GM23338 (cell line): ENCODE measurements around the gene MYO19. TPM values are rescaled to one million over a fixed set of nuclear protein-coding genes. Genes with fewer than 3 reads are reported as not detected.

Experiments used
- ATAC-seq: fragments of 200-7000 bp; cut with Tn5 transposase; 3 replicates; pipeline ENCODE4 v1.9.1; 2020
- DNase-seq: peaks from one replicate; pipeline ENCODE4 v3.0.0-alpha.2; 2015; ENCODE audit warnings: low spot score
- H2AFZ ChIP-seq: fragments of 200-600 bp; sonication (generic); 2 replicates; pipeline ENCODE4 v1.8.0; 2016; ENCODE audit warnings: antibody characterized with exemption, mild to moderate bottlenecking, moderate library complexity
- H3F3A ChIP-seq: fragments of 200-600 bp; sonication (generic); replicated peaks from 2 replicates; pipeline ENCODE4 v1.8.0; 2017; ENCODE audit warnings: antibody characterized with exemption, mixed run types, low read depth
- H3K27ac ChIP-seq: fragments of 200-600 bp; sonication (generic); 2 replicates; pipeline ENCODE4 v1.6.1; 2016; ENCODE audit warnings: low read depth
- H3K27me3 ChIP-seq: fragments of 200-600 bp; sonication (generic); 2 replicates; pipeline ENCODE4 v1.8.0; 2016; ENCODE audit warnings: mild to moderate bottlenecking, mixed run types, moderate library complexity; ENCODE audit not compliant: insufficient read depth
- H3K36me3 ChIP-seq: fragments of 200-600 bp; sonication (generic); 2 replicates; pipeline ENCODE4 v1.8.0; 2016; ENCODE audit warnings: mild to moderate bottlenecking; ENCODE audit not compliant: insufficient read depth
- H3K4me1 ChIP-seq: fragments of 200-600 bp; sonication (generic); 2 replicates; pipeline ENCODE4 v1.8.0; 2016; ENCODE audit warnings: mild to moderate bottlenecking, moderate library complexity; ENCODE audit not compliant: insufficient read depth
- H3K4me2 ChIP-seq: fragments of 200-600 bp; sonication (generic); 2 replicates; pipeline ENCODE4 v1.7.1; 2017; ENCODE audit warnings: mixed run types
- H3K4me3 ChIP-seq: fragments of 200-600 bp; sonication (generic); 2 replicates; pipeline ENCODE4 v1.6.1; 2016; ENCODE audit warnings: mixed run types
- H3K79me2 ChIP-seq: fragments of 200-600 bp; sonication (generic); replicated peaks from 2 replicates; pipeline ENCODE4 v1.8.0; 2017; ENCODE audit warnings: mild to moderate bottlenecking; ENCODE audit not compliant: insufficient read depth
- H3K9me2 ChIP-seq: fragments of 200-600 bp; sonication (generic); 2 replicates; pipeline ENCODE4 v1.8.0; 2017; ENCODE audit not compliant: insufficient read depth
- H4K20me1 ChIP-seq: fragments of 200-600 bp; sonication (generic); replicated peaks from 2 replicates; pipeline ENCODE4 v1.8.0; 2017; ENCODE audit warnings: mild to moderate bottlenecking; ENCODE audit not compliant: insufficient read depth
- H3K27ac Mint-ChIP-seq: 2 replicates; pipeline ENCODE4 v1.8.0; 2020; ENCODE audit warnings: inconsistent platforms, mild to moderate bottlenecking, moderate library complexity, mixed read lengths
- H3K27me3 Mint-ChIP-seq: 3 replicates; pipeline ENCODE4 v1.8.0; 2022; ENCODE audit warnings: low read depth, mild to moderate bottlenecking, moderate library complexity, mixed read lengths, inconsistent platforms; ENCODE audit not compliant: insufficient read depth, poor library complexity
- H3K36me3 Mint-ChIP-seq: 3 replicates; pipeline ENCODE4 v1.8.0; 2021; ENCODE audit warnings: low read depth, mild to moderate bottlenecking, inconsistent platforms, moderate library complexity, mixed read lengths
- H3K4me1 Mint-ChIP-seq: 3 replicates; pipeline ENCODE4 v1.8.0; 2020; ENCODE audit warnings: mild to moderate bottlenecking, inconsistent platforms, mixed read lengths
- H3K4me3 Mint-ChIP-seq: 3 replicates; pipeline ENCODE4 v1.8.0; 2021; ENCODE audit warnings: moderate library complexity, mild to moderate bottlenecking, inconsistent platforms, mixed read lengths
- H3K9me3 Mint-ChIP-seq: 3 replicates; pipeline ENCODE4 v1.8.0; 2020; ENCODE audit warnings: moderate library complexity, mild to moderate bottlenecking, inconsistent platforms, mixed read lengths
- EZH2 ChIP-seq: fragments of 200-600 bp; sonication (generic); IDR thresholded peaks from one replicate; pipeline ENCODE4 v1.8.0; 2017; ENCODE audit warnings: antibody characterized with exemption, mild to moderate bottlenecking, low read depth; ENCODE audit not compliant: unreplicated experiment
- POLR2AphosphoS5 ChIP-seq: IDR thresholded peaks from 2 replicates; pipeline ENCODE4 v1.6.1; 2016; ENCODE audit warnings: antibody characterized with exemption, low read depth
- polyA plus RNA-seq: library from polyadenylated mRNA; unstranded; fragments of >200 nt; fragmentation: Nextera tagmentation; extraction: Ambion mirVana; gene quantifications from 2 replicates; pipeline ENCODE4 v1.2.1, GENCODE V29; 2016
- total RNA-seq: library from RNA; depleted of rRNA; stranded (reverse); fragments of >200 nt; shearing (Covaris generic); gene quantifications from 2 replicates; pipeline ENCODE4 v1.2.3, GENCODE V29; 2014
- TF ChIP-seq, protein P1 (sequence below): fragments of 250-450 bp; sonication (Bioruptor Pico); IDR thresholded peaks from 2 replicates; pipeline ENCODE4 v1.5.0; 2020; ENCODE audit warnings: mild to moderate bottlenecking, moderate library complexity
- TF ChIP-seq, protein P2 (sequence below), 2 experiments: fragments of 200-600 bp in 1 of 2; sonication (generic) in 1 of 2; conservative IDR thresholded peaks; 2 replicates each; pipeline versions ENCODE4 v1.5.1 to v1.6.1; 2016 to 2017; ENCODE audit warnings: antibody characterized with exemption in 2 of 2, low read depth in 2 of 2, mild to moderate bottlenecking in 2 of 2, moderate library complexity in 1 of 2

Gene MYO19
- total and polyA plus RNA-seq, 2 experiments from 2014 or later, result 37.9 to 150 TPM

DNA sequence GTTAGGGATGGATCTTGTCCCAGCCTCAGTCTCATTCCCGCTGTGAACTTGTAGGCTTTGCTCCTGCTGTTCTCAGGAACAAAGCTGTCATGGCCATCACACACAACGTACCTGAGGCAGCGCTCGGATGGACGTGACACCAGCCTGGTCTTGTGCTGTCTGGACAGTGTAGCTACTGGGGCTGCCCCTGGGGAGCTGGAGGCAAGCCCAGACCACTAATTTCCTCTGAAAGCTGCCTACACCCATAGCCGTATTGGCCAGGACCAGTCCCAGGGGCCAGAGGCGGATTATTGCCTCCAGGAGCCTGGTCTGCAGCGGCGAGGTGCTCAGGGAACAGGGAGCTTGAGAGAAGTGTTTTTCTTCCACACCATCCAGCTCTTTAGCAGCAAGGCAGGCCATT lies 36.5 kb downstream of the MYO19 start (continued):
- TF ChIP-seq, protein P1, sequence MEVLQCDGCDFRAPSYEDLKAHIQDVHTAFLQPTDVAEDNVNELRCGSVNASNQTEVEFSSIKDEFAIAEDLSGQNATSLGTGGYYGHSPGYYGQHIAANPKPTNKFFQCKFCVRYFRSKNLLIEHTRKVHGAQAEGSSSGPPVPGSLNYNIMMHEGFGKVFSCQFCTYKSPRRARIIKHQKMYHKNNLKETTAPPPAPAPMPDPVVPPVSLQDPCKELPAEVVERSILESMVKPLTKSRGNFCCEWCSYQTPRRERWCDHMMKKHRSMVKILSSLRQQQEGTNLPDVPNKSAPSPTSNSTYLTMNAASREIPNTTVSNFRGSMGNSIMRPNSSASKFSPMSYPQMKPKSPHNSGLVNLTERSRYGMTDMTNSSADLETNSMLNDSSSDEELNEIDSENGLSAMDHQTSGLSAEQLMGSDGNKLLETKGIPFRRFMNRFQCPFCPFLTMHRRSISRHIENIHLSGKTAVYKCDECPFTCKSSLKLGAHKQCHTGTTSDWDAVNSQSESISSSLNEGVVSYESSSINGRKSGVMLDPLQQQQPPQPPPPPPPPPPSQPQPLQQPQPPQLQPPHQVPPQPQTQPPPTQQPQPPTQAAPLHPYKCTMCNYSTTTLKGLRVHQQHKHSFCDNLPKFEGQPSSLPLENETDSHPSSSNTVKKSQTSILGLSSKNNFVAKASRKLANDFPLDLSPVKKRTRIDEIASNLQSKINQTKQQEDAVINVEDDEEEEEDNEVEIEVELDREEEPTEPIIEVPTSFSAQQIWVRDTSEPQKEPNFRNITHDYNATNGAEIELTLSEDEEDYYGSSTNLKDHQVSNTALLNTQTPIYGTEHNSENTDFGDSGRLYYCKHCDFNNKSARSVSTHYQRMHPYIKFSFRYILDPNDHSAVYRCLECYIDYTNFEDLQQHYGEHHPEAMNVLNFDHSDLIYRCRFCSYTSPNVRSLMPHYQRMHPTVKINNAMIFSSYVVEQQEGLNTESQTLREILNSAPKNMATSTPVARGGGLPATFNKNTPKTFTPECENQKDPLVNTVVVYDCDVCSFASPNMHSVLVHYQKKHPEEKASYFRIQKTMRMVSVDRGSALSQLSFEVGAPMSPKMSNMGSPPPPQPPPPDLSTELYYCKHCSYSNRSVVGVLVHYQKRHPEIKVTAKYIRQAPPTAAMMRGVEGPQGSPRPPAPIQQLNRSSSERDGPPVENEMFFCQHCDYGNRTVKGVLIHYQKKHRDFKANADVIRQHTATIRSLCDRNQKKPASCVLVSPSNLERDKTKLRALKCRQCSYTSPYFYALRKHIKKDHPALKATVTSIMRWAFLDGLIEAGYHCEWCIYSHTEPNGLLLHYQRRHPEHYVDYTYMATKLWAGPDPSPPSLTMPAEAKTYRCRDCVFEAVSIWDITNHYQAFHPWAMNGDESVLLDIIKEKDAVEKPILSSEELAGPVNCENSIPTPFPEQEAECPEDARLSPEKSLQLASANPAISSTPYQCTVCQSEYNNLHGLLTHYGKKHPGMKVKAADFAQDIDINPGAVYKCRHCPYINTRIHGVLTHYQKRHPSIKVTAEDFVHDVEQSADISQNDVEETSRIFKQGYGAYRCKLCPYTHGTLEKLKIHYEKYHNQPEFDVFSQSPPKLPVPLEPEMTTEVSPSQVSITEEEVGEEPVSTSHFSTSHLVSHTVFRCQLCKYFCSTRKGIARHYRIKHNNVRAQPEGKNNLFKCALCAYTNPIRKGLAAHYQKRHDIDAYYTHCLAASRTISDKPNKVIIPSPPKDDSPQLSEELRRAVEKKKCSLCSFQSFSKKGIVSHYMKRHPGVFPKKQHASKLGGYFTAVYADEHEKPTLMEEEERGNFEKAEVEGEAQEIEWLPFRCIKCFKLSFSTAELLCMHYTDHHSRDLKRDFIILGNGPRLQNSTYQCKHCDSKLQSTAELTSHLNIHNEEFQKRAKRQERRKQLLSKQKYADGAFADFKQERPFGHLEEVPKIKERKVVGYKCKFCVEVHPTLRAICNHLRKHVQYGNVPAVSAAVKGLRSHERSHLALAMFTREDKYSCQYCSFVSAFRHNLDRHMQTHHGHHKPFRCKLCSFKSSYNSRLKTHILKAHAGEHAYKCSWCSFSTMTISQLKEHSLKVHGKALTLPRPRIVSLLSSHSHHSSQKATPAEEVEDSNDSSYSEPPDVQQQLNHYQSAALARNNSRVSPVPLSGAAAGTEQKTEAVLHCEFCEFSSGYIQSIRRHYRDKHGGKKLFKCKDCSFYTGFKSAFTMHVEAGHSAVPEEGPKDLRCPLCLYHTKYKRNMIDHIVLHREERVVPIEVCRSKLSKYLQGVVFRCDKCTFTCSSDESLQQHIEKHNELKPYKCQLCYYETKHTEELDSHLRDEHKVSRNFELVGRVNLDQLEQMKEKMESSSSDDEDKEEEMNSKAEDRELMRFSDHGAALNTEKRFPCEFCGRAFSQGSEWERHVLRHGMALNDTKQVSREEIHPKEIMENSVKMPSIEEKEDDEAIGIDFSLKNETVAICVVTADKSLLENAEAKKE (CRISPR knock-in tag), result no peak
- TF ChIP-seq EZH2, result no peak

DNA sequence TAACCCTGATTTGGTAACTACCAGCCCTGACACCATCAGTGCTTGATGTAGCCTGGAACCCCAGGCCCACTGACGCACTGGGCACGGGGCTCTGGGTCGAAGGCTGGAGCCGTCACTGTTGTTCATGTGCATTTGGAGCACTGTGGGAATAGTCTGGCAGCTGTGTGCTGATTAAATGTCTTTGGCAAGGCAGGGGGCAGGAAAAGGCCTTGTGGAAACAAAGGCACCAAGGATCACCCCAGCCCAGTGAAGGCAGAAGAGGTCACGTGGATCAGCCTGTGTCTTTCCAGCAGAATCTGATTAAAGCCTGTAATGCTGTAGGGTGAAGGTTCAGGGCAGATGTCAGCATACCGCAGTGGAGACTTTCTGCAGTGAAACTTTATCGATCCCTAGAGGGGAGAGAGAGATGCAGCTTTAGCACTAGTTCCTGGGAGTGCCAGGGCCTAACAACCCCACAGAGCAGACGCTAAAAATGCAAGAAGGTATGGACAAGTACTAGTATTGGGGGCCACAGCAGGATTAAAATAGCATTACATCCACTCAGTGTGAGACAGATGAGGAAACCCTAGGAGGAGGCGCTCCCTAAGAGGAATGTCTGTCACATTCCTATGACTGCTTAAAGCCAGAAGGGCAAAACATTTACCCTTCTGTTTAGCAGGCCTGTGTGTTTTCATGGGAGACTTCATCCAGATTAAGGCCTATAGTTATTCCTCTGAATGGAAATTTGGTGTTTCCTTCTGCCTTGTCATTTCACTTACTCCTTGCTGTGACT lies 38.5 kb downstream of the MYO19 start:
- no peaks in the 10 kb centered on the region for H3K9me3 Mint-ChIP-seq
- H3K27ac Mint-ChIP-seq, result peak overlapping the region; percentile 45; the same call in 1 of the 2 replicates
- H3K4me3 Mint-ChIP-seq, result no peak overlapping the region
- TF ChIP-seq, protein P2, sequence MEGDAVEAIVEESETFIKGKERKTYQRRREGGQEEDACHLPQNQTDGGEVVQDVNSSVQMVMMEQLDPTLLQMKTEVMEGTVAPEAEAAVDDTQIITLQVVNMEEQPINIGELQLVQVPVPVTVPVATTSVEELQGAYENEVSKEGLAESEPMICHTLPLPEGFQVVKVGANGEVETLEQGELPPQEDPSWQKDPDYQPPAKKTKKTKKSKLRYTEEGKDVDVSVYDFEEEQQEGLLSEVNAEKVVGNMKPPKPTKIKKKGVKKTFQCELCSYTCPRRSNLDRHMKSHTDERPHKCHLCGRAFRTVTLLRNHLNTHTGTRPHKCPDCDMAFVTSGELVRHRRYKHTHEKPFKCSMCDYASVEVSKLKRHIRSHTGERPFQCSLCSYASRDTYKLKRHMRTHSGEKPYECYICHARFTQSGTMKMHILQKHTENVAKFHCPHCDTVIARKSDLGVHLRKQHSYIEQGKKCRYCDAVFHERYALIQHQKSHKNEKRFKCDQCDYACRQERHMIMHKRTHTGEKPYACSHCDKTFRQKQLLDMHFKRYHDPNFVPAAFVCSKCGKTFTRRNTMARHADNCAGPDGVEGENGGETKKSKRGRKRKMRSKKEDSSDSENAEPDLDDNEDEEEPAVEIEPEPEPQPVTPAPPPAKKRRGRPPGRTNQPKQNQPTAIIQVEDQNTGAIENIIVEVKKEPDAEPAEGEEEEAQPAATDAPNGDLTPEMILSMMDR (conservative IDR thresholded peaks at IDR 0.05; ENCODE audit: low read depth in 2 of 2), result no peak
- 0 out of 2 replicates have a peak, but pooled peaks have one; percentile 10 for TF ChIP-seq POLR2AphosphoS5
- no peak overlapping the region for H2AFZ ChIP-seq
- peaks cover 2% of the 10 kb centered on the region for H3K27me3 Mint-ChIP-seq
- H4K20me1 ChIP-seq, result peaks cover 11% of the 10 kb centered on the region; the same call in 1 of the 2 replicates
- no peaks in the 10 kb centered on the region for H3K4me1 Mint-ChIP-seq
- no peak overlapping the region for H3K4me2 ChIP-seq
- H3K79me2 ChIP-seq, result peaks cover 11% of the 10 kb centered on the region
- H3K36me3 ChIP-seq, result peaks cover 23% of the 10 kb centered on the region
- H3K4me3 ChIP-seq, result no peak overlapping the region
- DNase-seq (no peak), ATAC-seq (peak; percentile 20; the same call in 1 of the 3 replicates)
- no peaks in the 10 kb centered on the region for H3K27me3 ChIP-seq
- H3K27ac ChIP-seq, result 0 out of 2 replicates have a peak overlapping the region, but pooled peaks have one; percentile 72
- peaks cover 81% of the 10 kb centered on the region for H3K36me3 Mint-ChIP-seq
- H3F3A ChIP-seq, result peaks cover 12% of the 10 kb centered on the region
- H3K9me2 ChIP-seq, result no peaks in the 10 kb centered on the region
- H3K4me1 ChIP-seq, result no peaks in the 10 kb centered on the region
